Measurements from ENCODE around the gene FBXO47.
A peak's percentile ranks its signal among the peaks of the same experiment; 100 is the strongest.

The FBXO47 gene

DNA sequence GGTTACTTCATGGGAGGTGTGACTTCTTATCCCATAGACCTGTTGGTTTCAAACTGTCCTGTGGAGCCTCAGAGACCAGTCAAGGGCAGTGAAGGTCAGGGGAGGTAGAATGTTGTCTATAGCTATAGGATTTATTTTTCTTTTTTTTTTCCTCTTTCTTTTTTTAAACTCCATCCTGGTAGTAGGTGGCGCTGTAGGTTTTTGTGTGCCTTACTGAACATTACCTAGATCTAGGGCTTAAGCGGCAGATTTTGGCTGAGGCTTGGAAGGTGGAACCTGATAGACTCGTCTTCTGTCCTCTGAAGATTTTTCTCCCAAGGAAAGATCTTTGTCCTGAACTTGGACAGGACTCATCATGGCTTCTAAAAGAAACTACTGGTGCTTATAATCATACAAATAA, 49.9 kb downstream of the FBXO47 start (continued):
- TF ChIP-seq ZNF776 (tag by site-specific recombination; IDR thresholded peaks at IDR 0.05; ENCODE audit: borderline replicate concordance) = no peak
- TF ChIP-seq, protein P1, sequence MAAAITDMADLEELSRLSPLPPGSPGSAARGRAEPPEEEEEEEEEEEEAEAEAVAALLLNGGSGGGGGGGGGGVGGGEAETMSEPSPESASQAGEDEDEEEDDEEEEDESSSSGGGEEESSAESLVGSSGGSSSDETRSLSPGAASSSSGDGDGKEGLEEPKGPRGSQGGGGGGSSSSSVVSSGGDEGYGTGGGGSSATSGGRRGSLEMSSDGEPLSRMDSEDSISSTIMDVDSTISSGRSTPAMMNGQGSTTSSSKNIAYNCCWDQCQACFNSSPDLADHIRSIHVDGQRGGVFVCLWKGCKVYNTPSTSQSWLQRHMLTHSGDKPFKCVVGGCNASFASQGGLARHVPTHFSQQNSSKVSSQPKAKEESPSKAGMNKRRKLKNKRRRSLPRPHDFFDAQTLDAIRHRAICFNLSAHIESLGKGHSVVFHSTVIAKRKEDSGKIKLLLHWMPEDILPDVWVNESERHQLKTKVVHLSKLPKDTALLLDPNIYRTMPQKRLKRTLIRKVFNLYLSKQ (tag by site-specific recombination; IDR thresholded peaks at IDR 0.05; ENCODE audit: borderline replicate concordance) = no peak
- TF ChIP-seq ZEB2 (tag by site-specific recombination; IDR thresholded peaks at IDR 0.05) = no peak
- TF ChIP-seq, protein P2, sequence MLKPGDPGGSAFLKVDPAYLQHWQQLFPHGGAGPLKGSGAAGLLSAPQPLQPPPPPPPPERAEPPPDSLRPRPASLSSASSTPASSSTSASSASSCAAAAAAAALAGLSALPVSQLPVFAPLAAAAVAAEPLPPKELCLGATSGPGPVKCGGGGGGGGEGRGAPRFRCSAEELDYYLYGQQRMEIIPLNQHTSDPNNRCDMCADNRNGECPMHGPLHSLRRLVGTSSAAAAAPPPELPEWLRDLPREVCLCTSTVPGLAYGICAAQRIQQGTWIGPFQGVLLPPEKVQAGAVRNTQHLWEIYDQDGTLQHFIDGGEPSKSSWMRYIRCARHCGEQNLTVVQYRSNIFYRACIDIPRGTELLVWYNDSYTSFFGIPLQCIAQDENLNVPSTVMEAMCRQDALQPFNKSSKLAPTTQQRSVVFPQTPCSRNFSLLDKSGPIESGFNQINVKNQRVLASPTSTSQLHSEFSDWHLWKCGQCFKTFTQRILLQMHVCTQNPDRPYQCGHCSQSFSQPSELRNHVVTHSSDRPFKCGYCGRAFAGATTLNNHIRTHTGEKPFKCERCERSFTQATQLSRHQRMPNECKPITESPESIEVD (tag by site-specific recombination; IDR thresholded peaks at IDR 0.05) = no peak
- TF ChIP-seq ZBTB8A (tag by site-specific recombination; IDR thresholded peaks at IDR 0.05) = no peak
- TF ChIP-seq, protein P3, sequence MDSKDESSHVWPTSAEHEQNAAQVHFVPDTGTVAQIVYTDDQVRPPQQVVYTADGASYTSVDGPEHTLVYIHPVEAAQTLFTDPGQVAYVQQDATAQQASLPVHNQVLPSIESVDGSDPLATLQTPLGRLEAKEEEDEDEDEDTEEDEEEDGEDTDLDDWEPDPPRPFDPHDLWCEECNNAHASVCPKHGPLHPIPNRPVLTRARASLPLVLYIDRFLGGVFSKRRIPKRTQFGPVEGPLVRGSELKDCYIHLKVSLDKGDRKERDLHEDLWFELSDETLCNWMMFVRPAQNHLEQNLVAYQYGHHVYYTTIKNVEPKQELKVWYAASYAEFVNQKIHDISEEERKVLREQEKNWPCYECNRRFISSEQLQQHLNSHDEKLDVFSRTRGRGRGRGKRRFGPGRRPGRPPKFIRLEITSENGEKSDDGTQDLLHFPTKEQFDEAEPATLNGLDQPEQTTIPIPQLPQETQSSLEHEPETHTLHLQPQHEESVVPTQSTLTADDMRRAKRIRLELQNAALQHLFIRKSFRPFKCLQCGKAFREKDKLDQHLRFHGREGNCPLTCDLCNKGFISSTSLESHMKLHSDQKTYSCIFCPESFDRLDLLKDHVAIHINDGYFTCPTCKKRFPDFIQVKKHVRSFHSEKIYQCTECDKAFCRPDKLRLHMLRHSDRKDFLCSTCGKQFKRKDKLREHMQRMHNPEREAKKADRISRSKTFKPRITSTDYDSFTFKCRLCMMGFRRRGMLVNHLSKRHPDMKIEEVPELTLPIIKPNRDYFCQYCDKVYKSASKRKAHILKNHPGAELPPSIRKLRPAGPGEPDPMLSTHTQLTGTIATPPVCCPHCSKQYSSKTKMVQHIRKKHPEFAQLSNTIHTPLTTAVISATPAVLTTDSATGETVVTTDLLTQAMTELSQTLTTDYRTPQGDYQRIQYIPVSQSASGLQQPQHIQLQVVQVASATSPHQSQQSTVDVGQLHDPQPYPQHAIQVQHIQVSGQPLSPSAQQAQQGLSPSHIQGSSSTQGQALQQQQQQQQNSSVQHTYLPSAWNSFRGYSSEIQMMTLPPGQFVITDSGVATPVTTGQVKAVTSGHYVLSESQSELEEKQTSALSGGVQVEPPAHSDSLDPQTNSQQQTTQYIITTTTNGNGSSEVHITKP (tag by site-specific recombination; IDR thresholded peaks at IDR 0.05) = no peak
- TF ChIP-seq, protein P4, sequence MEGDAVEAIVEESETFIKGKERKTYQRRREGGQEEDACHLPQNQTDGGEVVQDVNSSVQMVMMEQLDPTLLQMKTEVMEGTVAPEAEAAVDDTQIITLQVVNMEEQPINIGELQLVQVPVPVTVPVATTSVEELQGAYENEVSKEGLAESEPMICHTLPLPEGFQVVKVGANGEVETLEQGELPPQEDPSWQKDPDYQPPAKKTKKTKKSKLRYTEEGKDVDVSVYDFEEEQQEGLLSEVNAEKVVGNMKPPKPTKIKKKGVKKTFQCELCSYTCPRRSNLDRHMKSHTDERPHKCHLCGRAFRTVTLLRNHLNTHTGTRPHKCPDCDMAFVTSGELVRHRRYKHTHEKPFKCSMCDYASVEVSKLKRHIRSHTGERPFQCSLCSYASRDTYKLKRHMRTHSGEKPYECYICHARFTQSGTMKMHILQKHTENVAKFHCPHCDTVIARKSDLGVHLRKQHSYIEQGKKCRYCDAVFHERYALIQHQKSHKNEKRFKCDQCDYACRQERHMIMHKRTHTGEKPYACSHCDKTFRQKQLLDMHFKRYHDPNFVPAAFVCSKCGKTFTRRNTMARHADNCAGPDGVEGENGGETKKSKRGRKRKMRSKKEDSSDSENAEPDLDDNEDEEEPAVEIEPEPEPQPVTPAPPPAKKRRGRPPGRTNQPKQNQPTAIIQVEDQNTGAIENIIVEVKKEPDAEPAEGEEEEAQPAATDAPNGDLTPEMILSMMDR (tag by site-specific recombination; IDR thresholded peaks at IDR 0.05) = peak; percentile 8; the same call in 1 of the 2 replicates

DNA sequence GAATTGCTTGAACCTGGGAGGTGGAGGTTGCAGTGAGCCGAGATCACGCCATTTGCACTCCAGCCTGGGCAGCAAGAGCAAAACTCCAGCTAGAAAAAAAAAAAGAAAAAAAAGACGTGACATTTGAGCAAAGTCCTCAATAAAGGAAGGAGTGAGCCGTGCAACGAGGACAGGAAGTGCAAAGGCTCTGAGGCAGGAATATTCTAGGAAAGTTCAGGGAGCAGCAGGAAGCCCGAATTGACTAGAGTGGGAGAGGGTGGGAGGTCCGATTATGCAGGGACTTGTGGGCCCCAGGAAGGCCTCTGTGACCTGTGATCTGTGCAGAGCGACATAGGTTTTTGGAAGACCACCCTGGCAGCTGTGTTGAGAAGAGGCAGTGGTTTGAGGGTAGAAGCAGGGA, 50.4 kb downstream of the FBXO47 start:
- TF ChIP-seq BCL11A (tag by site-specific recombination; IDR thresholded peaks at IDR 0.05; ENCODE audit: low read depth) = no peak
- TF ChIP-seq ZNF623 (tag by site-specific recombination; IDR thresholded peaks at IDR 0.05) = peak; percentile 90
- TF ChIP-seq, protein P5, sequence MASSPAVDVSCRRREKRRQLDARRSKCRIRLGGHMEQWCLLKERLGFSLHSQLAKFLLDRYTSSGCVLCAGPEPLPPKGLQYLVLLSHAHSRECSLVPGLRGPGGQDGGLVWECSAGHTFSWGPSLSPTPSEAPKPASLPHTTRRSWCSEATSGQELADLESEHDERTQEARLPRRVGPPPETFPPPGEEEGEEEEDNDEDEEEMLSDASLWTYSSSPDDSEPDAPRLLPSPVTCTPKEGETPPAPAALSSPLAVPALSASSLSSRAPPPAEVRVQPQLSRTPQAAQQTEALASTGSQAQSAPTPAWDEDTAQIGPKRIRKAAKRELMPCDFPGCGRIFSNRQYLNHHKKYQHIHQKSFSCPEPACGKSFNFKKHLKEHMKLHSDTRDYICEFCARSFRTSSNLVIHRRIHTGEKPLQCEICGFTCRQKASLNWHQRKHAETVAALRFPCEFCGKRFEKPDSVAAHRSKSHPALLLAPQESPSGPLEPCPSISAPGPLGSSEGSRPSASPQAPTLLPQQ (tag by site-specific recombination; IDR thresholded peaks at IDR 0.05) = no peak
- TF ChIP-seq, protein P6, sequence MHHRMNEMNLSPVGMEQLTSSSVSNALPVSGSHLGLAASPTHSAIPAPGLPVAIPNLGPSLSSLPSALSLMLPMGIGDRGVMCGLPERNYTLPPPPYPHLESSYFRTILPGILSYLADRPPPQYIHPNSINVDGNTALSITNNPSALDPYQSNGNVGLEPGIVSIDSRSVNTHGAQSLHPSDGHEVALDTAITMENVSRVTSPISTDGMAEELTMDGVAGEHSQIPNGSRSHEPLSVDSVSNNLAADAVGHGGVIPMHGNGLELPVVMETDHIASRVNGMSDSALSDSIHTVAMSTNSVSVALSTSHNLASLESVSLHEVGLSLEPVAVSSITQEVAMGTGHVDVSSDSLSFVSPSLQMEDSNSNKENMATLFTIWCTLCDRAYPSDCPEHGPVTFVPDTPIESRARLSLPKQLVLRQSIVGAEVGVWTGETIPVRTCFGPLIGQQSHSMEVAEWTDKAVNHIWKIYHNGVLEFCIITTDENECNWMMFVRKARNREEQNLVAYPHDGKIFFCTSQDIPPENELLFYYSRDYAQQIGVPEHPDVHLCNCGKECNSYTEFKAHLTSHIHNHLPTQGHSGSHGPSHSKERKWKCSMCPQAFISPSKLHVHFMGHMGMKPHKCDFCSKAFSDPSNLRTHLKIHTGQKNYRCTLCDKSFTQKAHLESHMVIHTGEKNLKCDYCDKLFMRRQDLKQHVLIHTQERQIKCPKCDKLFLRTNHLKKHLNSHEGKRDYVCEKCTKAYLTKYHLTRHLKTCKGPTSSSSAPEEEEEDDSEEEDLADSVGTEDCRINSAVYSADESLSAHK (tag by site-specific recombination; IDR thresholded peaks at IDR 0.05) = no peak
- TF ChIP-seq, protein P7, sequence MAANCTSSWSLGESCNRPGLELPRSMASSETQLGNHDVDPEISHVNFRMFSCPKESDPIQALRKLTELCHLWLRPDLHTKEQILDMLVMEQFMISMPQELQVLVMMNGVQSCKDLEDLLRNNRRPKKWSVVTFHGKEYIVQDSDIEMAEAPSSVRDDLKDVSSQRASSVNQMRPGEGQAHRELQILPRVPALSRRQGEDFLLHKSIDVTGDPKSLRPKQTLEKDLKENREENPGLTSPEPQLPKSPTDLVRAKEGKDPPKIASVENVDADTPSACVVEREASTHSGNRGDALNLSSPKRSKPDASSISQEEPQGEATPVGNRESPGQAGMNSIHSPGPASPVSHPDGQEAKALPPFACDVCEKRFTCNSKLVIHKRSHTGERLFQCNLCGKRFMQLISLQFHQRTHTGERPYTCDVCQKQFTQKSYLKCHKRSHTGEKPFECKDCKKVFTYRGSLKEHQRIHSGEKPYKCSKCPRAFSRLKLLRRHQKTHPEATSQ (tag by site-specific recombination; IDR thresholded peaks at IDR 0.05) = no peak
- TF ChIP-seq, protein P8, sequence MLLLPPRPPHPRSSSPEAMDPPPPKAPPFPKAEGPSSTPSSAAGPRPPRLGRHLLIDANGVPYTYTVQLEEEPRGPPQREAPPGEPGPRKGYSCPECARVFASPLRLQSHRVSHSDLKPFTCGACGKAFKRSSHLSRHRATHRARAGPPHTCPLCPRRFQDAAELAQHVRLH (tag by site-specific recombination; IDR thresholded peaks at IDR 0.05) = no peak
- no peaks in the 10 kb centered on the region for H3K9me3 ChIP-seq (ENCODE audit: control insufficient read depth, insufficient read depth, low read depth, low read length)
- H3K27ac ChIP-seq (ENCODE audit: extremely low read depth, low read depth, low read length) = no peak overlapping the region
- peaks cover 0 to 53% of the 10 kb centered on the region in 2 experiments; a peak in 2 of 3 replicates for H3K36me3 ChIP-seq (ENCODE audit: control insufficient read depth in 2 of 2, insufficient read depth in 1 of 2, low read length in 2 of 2)
- ChIA-PET CTCF (interaction anchor here (0.6 to 2.6 kb wide), 8 partner anchors 8 to 68 kb away, joined by 3 to 12 read pairs (median 3); partner anchors contain the start of gene LASP1NB), POLR2A (no interaction called here)
- no peaks in the 10 kb centered on the region for H3K4me1 ChIP-seq (ENCODE audit: control insufficient read depth, insufficient read depth, low read length)
- no peak overlapping the region for H3K4me3 ChIP-seq (ENCODE audit: low read depth, low read length)

Measured in HEK293 (cell line).